GM12872 (cell line): ENCODE results near the gene ZNF407.

Experiments
- TF ChIP-seq, protein P1 (sequence below): IDR thresholded peaks from 3 replicates; pipeline ENCODE4 v1.5.1; 2011; ENCODE audit warnings: low read depth, mild to moderate bottlenecking, low read length, moderate library complexity; ENCODE audit not compliant: insufficient read depth

ZNF407 gene

DNA sequence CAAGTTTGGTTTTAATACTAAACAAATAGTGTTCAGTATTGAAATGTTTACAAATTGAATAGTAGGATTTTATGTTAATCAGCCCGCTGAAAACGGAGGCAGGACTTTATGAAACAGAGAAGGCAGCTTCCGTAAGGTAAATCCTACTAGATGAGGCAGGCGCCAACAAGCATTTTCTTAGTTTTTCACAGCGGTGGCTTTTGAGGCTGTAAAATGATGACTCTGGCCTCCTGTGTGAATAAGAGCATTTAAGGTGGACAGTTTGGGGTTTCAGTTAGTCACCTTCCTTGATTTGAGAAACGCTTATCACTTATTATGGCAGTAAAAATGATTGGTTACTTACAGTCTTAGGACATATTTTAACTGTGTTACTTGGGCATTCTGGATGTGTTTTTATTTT, 398.4 kb downstream of the ZNF407 start:
- TF ChIP-seq, protein P1, sequence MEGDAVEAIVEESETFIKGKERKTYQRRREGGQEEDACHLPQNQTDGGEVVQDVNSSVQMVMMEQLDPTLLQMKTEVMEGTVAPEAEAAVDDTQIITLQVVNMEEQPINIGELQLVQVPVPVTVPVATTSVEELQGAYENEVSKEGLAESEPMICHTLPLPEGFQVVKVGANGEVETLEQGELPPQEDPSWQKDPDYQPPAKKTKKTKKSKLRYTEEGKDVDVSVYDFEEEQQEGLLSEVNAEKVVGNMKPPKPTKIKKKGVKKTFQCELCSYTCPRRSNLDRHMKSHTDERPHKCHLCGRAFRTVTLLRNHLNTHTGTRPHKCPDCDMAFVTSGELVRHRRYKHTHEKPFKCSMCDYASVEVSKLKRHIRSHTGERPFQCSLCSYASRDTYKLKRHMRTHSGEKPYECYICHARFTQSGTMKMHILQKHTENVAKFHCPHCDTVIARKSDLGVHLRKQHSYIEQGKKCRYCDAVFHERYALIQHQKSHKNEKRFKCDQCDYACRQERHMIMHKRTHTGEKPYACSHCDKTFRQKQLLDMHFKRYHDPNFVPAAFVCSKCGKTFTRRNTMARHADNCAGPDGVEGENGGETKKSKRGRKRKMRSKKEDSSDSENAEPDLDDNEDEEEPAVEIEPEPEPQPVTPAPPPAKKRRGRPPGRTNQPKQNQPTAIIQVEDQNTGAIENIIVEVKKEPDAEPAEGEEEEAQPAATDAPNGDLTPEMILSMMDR: no peak

DNA sequence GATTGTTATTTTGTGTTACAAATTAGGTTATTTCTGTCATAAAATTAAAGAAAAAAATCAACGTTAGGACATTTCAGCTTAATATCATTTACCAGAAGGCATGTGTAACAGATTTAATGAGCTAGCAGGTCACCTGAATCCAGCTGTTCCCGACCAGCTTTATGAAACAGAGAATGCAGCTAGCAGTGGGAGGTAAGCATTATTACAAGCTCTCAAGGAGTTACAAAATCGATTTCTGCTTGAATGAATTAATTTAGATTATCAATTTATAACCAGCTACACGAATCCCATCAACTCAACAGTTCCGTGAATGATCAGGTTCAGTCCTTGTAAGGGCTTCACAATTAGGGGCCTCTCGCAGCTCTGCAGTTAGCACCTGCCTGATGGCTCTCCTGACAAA, 399.3 kb downstream of the ZNF407 start:
- TF ChIP-seq, protein P1: no peak

DNA sequence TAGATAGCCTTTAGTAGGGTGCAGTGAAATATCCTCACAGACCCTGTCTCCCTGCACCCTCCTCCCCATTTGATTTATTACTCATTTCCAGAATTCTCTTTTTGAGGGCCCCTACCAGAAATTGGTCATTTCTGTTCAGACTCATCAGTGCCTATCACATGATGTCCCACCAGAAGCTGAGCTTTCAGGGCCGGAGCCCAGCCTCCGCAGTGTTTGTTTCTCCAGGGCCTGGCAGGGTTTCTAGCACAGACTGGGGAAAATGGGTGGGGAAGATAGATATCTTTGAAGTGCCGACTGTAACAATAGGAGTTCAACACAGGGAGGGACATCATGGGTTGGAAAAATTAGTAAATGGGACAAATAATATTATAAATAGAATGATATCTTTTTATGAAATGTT, 403.2 kb downstream of the ZNF407 start:
- TF ChIP-seq, protein P1: no peak

DNA sequence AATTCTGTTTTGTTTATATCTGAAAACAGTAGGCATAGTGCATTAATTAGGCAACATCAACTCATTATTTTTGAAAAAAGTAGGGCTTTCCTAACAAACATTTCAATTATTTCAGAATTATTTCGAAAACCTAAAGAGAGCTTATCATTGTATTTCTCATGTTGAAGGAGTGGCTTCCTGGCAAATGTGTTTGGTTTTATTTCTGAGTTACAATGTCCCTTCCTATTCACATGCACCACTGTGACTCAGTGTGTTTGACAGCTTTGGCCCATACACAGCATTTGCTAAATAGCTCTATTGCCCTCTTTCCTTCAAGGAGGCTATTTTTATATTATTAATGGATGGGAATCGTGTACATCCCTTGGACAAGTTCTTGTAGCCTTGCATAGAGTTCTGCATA, 405.4 kb downstream of the ZNF407 start:
- TF ChIP-seq, protein P1: no peak

DNA sequence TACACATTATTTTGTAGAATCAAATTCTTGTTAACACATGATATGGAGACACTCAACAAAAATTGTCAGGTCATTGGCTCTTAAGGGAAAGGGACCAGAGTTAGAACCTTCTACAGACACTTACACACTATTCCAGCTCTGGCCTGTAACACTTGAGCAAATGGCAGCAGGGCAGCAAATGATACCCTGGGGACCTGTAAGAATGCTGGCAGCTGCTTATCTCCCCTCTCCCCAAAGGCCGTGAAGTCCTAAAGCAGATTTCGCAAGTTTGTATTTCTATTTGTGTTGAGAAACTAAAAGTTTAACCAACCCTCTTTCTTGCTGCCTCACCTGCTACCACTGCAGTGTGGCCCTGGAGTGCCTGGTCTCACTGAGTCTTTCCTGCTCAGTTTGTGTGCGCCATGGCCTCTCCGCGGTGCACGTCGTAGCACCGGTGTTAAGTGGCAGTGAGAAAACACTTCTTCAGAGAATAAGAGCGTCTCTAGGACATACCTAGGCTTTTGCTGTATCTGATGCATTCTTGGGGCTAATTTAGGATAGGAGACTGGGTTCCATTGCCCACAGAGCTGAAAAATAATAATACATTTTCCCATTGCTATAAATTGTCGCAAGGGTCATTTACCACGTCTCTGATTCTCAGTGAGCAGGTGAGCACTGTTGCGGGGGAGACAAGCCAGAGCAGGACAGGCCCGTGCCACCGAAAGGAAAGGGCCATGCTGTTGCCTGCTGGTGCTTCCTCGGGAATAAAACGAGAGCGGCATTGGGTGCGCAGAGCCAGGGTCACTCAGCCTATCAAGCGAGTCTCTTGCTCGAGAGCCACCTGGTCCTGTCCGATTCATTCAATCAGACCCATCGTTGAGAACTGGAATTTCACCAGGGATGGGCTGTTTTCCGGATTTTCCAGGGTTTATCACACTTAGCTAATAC, 406.4 kb downstream of the ZNF407 start:
- TF ChIP-seq, protein P1: no peak

DNA sequence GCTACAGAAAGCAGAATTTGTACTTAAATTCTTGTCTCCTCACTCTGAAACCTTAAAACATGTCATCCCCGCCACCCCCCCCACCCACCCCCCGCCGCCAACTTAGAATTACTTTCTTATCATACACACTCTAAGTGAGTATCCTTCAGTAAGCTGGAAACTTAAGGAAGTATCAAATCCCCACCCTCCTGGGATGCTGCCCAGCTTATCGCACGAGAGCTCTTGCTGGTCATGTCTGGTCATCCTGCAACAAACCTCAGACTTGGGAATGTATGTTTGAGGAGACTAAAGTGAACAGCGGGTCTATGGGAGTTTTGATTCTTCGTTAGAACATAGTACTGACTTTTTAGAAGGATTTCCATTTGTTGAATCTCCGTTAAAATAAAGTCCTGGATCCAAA, 408.0 kb downstream of the ZNF407 start:
- TF ChIP-seq, protein P1: no peak

DNA sequence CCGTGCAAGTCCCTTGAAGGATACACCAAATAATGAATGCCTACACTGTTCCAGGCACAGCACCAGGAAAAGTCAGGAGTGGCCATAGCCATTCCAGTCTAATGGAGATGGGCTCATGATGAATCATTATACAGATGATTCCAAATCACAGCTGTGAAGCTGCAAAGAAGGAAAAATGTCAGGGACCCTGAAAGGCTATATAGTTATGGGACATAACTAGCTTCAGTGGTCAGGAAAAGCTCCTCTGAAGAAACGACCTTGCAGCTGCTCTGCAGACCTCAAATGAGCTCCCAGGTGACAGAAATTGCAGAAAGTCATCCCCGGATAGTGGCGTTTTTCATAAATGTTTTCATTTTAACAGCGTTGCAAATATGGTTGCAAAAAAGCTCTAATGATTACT, 410.5 kb downstream of the ZNF407 start:
- TF ChIP-seq, protein P1: no peak
